ENCODE measurements around the gene SERPINA10. TPM values are rescaled to one million over a fixed set of nuclear protein-coding genes. Genes with fewer than 3 reads are reported as not detected.

Gene SERPINA10
- total RNA-seq, 4 donors from 2014 or later = not detected

- H3K4me1 ChIP-seq = no peaks in the 10 kb centered on the region
- TF ChIP-seq EP300 (IDR thresholded peaks at IDR 0.05) (no peak), POLR2A (IDR thresholded peaks at IDR 0.05) (no peak), CTCF (IDR thresholded peaks at IDR 0.05) (no peak)
- DNase-seq (ENCODE audit: low spot score in 2 of 2) = no peak
- no peak overlapping the region for H3K27ac ChIP-seq
- no peaks in the 10 kb centered on the region for H3K9me3 ChIP-seq
- H3K36me3 ChIP-seq = no peaks in the 10 kb centered on the region
- H3K27me3 ChIP-seq = no peaks in the 10 kb centered on the region
- H3K4me3 ChIP-seq = no peak overlapping the region
- WGBS, 2 donors = 45 to 54% methylated on average over 4 of the region's 4 CpGs
Observed at GRCh38 chr14:94334872-94335271, 41.8 kb upstream of the SERPINA10 start.

GRCh38 chr14:94332587-94332986 lies 39.5 kb upstream of the SERPINA10 start:
- no peak for DNase-seq (ENCODE audit: low spot score in 2 of 2)
- Histone ChIP-seq H3K36me3 (no peaks in the 10 kb centered on the region), H3K4me1 (no peaks in the 10 kb centered on the region), H3K27me3 (no peaks in the 10 kb centered on the region), H3K4me3 (no peak overlapping the region), H3K27ac (no peak overlapping the region), H3K9me3 (no peaks in the 10 kb centered on the region)
- TF ChIP-seq POLR2A (IDR thresholded peaks at IDR 0.05) (no peak), CTCF (IDR thresholded peaks at IDR 0.05) (no peak), EP300 (IDR thresholded peaks at IDR 0.05) (no peak)

GRCh38 chr14:94332063-94332583 lies 39.1 kb upstream of the SERPINA10 start:
- Histone ChIP-seq H3K27ac (no peak overlapping the region), H3K27me3 (no peaks in the 10 kb centered on the region), H3K9me3 (no peaks in the 10 kb centered on the region), H3K4me1 (no peaks in the 10 kb centered on the region), H3K4me3 (no peak overlapping the region), H3K36me3 (no peaks in the 10 kb centered on the region)
- 69 to 74% methylated on average over 7 of the region's 7 CpGs for WGBS, 2 donors
- TF ChIP-seq POLR2A (IDR thresholded peaks at IDR 0.05) (no peak), EP300 (IDR thresholded peaks at IDR 0.05) (no peak), CTCF (IDR thresholded peaks at IDR 0.05) (no peak)
- no peak for DNase-seq (ENCODE audit: low spot score in 2 of 2)

- Histone ChIP-seq H3K27ac (no peak overlapping the region), H3K27me3 (no peaks in the 10 kb centered on the region), H3K36me3 (no peaks in the 10 kb centered on the region), H3K4me1 (no peaks in the 10 kb centered on the region), H3K9me3 (no peaks in the 10 kb centered on the region), H3K4me3 (no peak overlapping the region)
- DNase-seq (ENCODE audit: low spot score in 2 of 2) = no peak
- TF ChIP-seq POLR2A (IDR thresholded peaks at IDR 0.05) (no peak), CTCF (IDR thresholded peaks at IDR 0.05) (no peak), EP300 (IDR thresholded peaks at IDR 0.05) (no peak)
- 96 to 97% methylated on average over 5 of the region's 5 CpGs for WGBS, 2 donors
Observed at GRCh38 chr14:94331462-94331861, 38.4 kb upstream of the SERPINA10 start.

GRCh38 chr14:94330857-94331256 lies 37.8 kb upstream of the SERPINA10 start:
- H3K4me1 ChIP-seq = no peaks in the 10 kb centered on the region
- no peak overlapping the region for H3K27ac ChIP-seq
- 63 to 65% methylated on average over 2 of the region's 2 CpGs for WGBS, 2 donors
- no peak overlapping the region for H3K4me3 ChIP-seq
- DNase-seq (ENCODE audit: low spot score in 2 of 2) = no peak
- TF ChIP-seq EP300 (IDR thresholded peaks at IDR 0.05) (no peak), POLR2A (IDR thresholded peaks at IDR 0.05) (no peak), CTCF (IDR thresholded peaks at IDR 0.05) (no peak)
- no peaks in the 10 kb centered on the region for H3K36me3 ChIP-seq
- H3K9me3 ChIP-seq = no peaks in the 10 kb centered on the region
- no peaks in the 10 kb centered on the region for H3K27me3 ChIP-seq

All from tibial nerve (tissue), 4 donors.